Measurements from ENCODE around the gene SLC9A5.

- TF ChIP-seq BHLHE40 (IDR thresholded peaks at IDR 0.05; ENCODE audit: borderline replicate concordance) (no peak), FOXM1 (IDR thresholded peaks at IDR 0.05; ENCODE audit: borderline replicate concordance) (no peak)
Measured at GRCh38 chr16:67215706-67216105, 33.1 kb upstream of the SLC9A5 start.

Measured in HEK293T (cell line).